GM18507 (cell line): ENCODE data around the gene RBSN.
A peak's percentile ranks its signal among the peaks of the same experiment; 100 is the strongest.
"Not testable (repeated sequence)": the region's sequence is repeated elsewhere in the genome, so short reads cannot be mapped to it uniquely, and the experiment has no call there.

Experiments used
- DNase-seq: peaks from one replicate; pipeline ENCODE4 v3.0.0; 2011; ENCODE audit warnings: low read depth; ENCODE audit not compliant: insufficient read length; ENCODE audit errors: extremely low spot score
- FAIRE-seq: peaks from 2 replicates; lab custom pipeline; 2011; peaks lifted over from hg19 to GRCh38; lab: Jason Lieb, UNC

RBSN gene

DNA sequence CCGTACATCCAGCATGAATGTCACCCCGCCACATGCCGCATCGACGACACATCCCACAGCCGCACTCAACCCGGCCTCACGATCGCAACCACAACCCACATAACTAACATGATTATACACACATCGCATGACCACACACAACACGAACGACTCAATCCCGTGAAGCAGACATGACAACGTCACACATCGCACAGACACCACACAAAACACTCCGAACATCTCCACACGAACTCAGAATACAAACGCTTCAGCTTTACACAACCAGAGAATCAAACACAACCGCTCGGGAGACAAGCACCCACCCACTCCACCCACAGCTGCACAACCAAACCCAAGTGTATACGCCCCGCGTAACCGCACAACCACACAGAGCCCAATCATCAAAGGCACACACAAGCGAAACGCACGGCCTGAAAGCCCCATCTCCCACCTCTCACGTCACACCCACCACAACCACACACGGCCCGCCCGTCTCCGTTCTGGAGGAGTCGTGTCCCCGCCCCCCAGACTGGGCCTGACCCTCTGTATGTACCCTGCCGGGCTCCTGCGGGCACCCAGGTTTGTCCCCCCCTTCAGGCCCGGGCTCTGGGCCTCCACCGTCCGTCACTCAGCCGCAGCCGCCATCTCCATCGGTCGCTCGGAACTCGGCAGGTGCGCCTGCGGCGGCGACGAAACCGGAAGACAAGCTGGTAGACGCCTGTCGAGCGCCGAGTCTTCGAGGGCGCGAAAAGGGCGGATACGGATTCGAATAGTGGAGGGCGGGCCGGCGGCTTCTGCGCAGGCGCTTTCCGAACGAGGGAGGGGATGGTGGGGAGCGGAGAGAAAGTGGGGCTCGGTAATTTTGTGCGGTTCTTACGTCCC, at the start of gene RBSN:
Gene RBSN (minus strand): TSS at position 646 of the 861 bp plus-strand sequence. CDS start 3,028 bp downstream, outside the sequence.
- peak; percentile 88 for DNase-seq
- FAIRE-seq = peak; percentile 92

DNA sequence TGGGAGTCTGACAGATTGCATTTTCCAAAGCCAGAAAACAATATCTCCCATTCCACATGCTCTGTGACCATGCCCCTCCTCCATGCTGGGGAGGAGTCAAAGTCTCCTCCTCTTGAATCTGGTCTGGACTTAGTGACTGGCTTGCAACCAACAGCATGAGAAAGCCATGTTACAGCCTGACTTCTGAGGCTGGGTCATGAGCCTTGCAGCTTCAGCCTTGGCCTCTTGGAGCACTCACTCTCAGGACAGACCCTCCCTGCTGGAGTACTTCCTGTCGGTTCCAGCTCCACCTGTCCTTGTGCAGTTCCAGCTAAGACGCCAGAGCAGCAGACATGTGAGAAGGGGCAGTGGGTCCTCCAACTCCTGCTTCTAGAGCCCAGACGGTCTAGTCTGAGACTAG, 49.7 kb upstream of the RBSN start:
- FAIRE-seq = no peak
- no peak for DNase-seq

DNA sequence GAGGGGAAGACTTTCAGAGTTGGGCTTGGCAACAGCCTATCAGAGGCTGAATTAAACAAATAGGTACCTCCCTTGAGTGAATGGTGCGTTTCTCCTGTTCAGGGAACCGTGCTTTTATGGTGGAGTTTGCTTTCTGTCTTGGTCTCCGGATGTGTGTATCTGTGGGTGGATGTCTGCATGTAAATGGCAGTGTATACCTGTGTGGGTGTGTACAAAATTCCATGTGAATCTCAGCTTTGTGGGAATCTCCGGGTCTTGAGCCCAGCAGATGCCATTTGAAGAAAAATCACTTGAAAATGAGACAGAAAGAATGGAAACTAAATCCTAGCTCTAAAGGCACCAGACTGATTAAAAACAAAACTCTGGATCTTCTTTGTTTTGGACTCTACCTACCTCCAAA, 37.9 kb upstream of the RBSN start:
- not testable (repeated sequence) for FAIRE-seq

DNA sequence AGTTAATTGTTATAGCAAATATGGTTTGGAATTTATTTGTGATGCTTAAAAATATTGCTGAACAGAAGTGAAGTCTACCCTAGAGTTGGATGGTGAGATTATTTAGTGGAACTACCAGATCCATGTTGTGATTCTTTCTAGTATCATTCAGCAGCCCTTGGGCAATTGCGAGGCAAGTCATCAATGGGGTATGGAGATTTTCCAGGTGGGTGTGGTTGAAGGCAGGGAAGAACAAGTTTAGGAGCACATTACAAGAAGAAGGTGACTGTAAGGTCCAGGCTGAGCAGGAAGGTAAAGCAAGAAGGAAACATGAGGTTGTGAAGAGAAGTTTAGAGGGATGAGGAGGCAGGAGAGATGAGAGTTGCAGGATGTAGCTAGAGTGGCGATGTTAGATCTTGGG, 36.0 kb upstream of the RBSN start:
- not testable (repeated sequence) for DNase-seq, FAIRE-seq

More for the DNA sequence above, 37.9 kb upstream of the RBSN start:
- not testable (repeated sequence) for DNase-seq

DNA sequence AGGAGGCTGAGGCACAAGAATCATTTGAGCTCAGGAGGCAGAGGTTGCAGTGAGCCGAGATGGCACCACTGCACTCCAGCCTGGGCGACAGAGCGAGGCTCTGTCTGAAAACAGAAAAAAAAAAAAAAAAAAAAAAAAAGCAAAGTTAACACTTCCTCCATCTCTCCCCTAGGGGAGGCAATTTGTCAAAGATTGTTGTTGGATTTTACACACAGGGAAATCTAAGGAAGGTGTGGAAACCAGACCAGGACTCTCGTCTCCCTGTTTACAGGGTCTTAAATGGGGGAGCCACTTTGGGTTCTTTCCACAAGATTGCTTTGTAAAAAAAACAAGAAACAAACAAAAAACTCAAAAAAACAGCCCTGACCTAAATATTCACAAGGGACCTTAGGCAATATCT, 29.5 kb upstream of the RBSN start:
- FAIRE-seq, DNase-seq: not testable (repeated sequence)

DNA sequence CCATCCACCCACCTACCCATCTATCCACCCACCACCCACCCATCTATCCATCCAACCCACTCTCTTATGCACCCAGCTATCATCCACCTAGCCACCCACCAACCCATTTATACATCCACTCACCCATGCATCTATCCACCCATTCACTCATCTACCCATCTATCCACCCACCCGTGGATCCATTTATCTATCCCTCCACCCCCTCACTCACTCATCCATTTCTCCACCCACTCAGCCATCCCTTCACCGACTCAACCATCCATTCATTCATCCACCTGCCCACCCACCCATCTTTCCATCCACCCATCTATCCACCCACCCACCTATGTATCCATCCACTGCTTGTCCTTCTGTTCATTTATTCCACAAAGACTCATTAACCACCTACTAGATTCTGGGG, 28.0 kb upstream of the RBSN start:
- not testable (repeated sequence) for DNase-seq, FAIRE-seq

DNA sequence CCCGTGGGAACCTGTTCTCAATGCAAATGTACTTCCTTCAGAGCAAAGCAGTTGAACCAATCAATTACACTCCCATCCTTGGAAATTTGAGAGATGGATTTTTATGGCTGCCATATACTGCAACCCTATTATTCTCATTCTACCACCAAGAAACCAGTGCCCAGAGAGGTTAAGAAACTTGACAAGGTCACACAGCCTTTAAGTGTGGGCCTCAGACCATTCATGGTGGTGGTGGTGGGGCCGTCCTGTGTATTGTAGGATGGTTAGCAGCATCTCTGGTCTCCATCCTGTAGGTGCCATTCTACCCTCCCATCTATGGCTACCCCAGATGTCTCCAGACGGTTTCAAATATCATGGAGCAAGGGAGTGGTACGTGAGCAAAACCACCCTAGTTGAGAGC, 23.4 kb upstream of the RBSN start:
- no peak for FAIRE-seq
- DNase-seq = no peak

DNA sequence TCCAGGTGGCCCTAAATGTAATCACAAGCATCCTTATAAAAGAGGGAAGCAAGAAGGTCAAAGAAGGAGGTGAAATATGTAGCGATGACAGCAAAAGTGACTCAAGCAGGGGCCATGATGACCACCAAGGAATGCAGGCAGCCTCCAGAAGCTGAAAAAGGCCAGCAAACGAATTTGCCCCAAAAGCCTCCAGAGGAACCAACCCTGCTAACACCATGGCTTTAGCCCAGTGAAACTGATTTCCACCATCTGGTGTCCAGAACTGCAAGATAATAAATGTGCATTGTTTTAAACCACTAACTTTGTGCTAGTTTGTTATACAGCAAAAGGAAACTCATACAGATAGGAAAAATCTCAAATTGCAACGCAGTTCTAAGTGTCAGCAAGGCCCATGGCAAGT, 23.0 kb upstream of the RBSN start:
- DNase-seq = no peak
- no peak for FAIRE-seq

DNA sequence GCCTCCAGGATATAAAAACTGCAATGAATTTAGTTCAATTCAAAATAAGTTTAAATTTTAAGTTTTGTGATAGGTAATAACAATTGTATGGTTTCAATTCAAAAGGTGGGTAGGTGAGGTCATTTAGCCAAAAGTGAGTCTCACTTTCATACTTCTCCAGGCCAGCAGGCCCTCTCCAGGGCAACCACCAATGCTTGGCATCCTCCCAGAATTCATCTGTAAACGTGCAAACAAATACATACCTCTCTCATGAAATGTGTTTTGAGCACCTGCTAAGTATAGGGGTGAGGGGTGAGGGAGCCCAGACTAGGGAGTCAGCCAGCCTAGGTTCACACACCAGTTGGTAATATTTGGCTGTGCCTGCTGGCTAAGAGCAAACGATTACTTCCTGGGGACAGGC, 22.0 kb upstream of the RBSN start:
- DNase-seq (no peak), FAIRE-seq (peak; percentile 65)

DNA sequence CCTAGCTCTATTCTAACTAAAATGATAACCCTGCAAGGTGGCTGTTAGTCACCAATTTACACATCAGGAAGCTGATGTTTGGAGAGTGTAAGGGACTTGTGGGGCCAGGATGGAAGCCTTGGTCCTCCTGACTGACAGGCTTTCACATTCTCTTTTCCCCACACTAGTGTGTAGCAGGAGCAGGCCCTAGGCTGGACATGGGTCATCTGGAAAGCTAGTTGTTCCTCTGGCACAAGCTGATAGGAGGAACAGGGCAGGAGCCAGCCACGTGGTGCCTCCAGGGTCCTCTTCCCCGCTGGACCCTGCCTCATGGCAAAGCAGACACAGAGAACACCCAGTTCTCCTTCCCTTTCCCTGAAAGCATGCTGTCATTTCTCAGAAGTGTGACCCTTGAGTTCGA, 18.1 kb upstream of the RBSN start:
- FAIRE-seq (no peak), DNase-seq (no peak)

DNA sequence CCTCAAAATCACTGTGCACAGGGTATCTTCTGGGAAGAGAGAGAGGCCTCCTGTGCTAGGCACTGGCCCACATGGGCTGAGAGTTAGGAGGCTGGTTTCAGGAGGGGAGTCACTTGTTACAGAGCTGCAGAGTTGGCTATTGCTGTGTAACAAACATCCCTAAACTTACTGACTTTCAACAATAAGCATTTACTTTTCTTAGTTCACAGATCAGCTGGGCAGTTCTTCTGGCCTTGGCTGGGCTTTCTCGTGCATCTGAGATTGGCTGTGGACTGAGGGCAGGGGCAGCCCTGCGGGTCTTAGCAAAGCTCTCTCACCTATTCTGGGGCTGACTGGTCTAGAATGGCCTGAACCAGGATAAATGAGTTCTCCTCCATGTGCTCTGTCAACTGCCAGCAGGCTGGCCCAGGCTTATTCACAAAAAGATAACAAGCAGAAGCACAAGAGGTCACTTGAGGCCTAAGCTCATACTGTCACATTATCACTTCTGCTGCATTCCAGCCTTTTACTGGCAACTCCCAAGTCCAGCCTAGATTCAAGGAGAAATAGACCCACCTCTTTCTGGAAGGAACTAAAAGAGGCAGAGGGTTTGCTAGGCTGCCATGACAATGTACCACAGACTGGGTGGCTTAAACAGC, 17.2 kb upstream of the RBSN start:
- DNase-seq (no peak), FAIRE-seq (no peak)

DNA sequence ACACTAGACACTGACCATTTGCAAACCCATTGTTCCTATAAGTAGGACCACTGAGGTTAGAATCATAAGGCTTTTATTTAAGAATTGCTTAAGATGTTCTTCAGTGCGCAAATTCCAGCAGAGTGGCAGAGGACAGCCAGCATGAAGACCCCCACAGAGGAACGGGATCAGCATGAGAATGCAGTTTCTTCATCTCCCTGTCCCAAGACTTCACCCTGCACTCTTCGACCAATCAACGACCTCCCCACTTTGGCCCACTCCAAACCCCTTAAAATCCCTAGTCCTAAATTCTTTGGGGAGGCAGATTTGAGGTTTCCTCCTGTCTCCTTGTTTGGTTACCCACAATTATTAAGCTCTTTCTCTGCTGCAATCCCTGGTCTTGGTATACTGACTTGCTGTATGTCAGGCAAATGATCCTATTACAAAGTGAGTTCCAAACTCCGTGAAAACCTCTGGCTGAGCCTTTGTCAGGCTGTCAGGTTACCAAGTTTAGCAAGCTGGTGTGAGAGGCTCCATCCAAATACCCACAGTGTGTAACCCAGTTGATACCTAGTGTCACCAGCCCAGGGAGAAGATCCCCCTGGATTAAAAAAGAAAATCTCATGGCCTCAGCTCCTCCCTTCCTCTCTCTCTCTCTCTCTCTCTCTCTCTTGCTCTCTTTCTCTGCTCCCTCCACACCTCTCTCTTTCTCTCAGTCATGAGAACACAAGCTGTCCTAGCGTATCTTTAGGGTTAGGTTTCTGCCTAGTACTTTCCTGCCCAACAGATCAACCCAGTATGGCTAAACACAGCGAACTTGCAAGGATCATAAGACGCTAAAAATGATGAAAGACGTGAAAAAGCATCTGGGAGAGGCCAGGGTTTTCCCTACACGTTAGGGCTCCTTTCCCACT, 15.8 kb upstream of the RBSN start:
- no peak for DNase-seq
- no peak for FAIRE-seq

DNA sequence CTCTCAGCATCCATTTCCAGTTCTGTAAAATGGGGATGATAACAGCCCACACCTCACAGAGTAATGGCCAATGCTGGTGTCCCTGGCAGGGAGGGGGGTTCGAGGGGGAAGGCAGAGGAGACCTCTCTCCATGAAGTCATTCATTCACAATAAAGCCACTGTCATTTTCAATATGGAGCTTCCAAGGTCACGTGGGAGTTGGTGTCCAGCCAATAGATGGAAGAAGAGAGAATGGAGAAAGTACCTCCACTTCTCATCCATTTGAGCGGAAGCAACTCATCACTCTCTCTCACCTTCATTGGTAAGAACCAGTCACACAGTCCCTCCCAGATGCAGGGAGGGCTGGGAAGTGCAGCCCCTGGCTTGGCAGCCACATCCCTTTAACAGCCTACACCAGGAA, 14.9 kb upstream of the RBSN start:
- DNase-seq (no peak), FAIRE-seq (no peak)

DNA sequence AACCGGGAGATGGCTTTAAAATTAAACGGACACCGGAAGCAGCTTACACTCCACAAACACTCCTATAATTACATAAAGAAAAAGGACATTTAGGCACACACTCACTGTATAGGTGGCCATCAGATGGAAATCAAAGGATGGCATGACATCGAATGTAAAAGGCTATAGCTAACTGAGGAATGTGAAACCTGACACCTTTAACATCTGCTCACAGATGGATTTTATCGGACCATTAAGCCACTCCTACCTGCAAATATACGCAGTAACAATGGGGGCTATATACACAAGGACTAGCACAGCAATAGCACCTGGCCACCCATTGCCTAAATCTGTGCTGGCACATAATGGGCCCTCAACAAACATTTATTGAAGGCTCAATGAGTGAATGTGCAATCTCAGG, 14.5 kb upstream of the RBSN start:
- DNase-seq (no peak), FAIRE-seq (no peak)

DNA sequence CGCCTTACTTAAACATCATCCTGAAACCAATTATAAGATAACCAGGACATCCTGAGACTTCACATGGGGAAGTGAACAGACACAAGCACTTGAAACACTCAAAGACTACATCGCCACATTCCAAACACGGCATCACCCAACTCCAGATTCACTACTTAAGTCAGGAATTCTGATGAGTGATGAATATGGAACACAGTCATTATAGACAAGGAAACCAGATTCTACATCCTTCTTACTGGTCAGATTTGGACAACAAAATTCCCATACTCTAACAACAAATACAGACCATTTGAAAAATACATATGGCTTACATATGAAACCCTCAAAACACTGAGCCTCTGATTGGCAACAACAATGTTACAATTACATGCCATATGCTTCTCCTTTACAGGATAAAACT, 13.1 kb upstream of the RBSN start:
- DNase-seq (no peak), FAIRE-seq (no peak)

DNA sequence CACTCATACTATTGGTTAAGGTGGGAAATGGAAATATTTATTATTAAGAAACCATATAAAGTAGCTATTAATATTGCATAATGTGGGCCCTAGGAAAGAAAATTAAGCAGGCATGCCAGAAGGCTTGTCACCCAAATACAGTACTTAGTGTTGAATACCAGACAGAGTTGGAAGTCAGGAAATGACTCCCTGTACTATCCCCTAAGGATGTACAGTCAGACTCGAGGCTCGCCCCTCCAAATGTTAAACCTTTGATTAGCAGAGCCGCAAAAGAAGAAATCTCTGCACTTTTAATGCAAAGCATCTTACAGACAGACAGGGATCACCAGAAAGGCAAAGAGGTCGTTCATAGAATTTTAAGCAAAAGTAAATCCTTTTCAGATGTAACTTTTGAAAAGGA, 11.3 kb upstream of the RBSN start:
- DNase-seq = no peak
- no peak for FAIRE-seq

DNA sequence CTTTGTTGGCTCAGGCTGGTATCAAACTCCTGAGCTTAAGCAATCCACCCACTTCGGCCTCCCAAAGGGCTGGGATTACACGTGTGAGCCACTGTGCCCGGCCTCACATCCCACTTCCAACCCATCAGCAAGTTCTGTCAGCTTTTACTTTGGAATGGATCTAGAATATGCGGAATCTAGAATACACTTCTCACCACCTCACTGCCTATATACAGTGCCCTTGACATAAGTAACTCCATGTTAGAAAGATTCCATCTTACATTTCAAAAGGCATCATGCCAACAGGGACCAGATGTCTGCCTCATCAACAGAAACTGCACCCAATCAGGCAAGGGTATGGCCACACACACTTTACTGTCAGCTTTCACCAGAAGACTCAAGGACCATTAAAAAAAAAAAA, 9.9 kb upstream of the RBSN start:
- DNase-seq = no peak
- no peak for FAIRE-seq

DNA sequence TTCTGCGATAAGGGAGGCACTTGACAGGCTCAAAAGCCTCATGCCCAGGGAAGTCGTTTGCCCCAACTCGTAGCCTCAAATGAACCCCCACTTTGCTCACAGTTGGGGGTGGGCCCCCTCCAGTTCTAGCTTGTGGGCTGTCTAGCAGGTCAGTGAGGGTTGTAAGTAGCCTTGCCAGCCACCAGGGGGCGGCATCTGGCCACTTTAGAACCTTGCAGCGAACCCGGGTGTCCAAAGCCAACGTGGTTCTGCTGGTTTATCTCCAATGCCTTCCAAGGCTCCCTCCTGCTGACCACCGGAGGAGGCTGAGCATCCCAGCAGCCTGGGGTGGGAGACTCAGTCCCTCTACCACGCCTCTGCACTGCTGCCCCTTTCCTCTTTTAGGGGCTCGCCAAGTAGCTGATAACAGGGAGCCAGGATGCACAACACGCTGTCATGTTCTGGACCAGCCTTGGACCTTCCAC, 9.2 kb upstream of the RBSN start:
- peak; percentile 65 for FAIRE-seq
- peak; percentile 75 for DNase-seq

DNA sequence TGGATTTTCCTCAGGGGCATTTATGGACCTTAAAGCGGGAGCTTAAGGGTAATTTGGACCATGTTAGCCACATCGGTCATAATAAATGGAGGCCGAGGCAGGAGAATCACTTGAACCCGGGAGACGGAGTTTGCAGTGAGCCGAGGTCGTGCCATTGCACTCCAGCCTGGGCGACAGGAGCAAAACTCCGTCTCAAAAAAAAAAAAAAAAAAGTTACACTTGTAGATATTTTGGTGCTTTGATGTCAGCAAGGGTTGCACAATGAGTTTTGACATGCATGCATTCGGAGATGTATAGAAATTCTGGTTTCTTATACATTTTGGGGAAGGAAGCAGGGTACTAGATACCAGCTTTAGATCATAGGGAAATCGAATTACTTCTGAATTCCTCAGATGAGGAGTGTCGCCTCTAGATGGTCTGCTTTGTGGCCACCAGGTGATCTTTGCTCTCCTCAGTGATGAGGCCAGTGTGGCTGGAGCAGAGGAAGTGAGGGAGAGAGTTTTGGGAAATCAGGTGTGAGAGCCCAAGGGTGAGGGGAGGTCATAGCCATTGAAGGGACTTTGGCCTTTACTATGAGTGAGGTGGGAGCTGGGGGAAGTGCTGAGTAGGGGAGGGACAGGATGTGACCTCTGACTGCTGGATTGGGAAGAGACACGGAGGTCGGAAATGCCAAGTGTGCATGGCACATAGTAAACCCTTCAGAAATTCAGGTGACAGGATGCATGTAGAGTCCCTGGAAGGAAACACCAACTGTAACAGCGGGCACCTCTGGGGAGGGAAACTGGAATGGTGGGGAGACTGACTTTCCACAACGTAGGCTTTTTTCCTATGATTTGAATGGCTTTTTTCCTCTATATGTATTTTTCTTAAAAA, 8.4 kb upstream of the RBSN start:
- DNase-seq = no peak
- no peak for FAIRE-seq
